ENCODE results near the gene BCR. TPM values are rescaled to one million over a fixed set of nuclear protein-coding genes. Genes with fewer than 3 reads are reported as not detected.

The BCR gene
- total and polyA plus RNA-seq, 2 of the 8 experiments (the other 6 are each of a cell fraction or from before 2014, with no cell fraction given): 66.7 to 130 TPM

DNA sequence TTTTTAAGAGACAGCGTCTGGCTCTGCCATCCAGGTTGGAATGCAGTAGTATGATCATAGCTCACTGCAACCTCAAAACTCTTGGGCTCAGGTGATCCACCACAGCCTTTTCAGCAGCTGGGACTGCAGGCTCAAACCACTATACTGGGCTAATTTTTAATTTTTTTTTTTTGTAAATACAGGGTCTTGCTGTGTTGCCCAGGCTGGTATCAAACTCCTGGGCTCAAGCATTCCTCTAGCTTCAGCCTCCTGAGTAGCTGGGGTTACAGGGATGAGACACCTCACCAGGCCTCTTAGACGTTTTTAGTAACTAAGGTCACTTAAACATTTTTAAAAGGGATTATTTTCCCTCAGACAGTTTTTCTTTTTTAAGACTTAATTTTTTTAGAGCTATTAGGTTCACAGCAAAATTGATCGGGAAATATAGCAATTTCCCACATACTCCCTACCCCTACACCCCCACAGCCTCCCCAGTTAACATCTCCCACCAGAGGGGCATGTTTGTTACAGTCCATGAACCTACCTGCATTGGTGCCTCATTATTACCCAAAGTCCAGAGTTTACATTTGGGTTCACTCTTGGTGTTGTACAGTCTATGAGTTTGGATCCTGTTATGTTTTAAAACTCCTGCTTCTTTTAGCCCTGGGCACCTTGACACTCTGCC is 3.9 kb downstream of the BCR start (continued):
- TF ChIP-seq, protein P1, sequence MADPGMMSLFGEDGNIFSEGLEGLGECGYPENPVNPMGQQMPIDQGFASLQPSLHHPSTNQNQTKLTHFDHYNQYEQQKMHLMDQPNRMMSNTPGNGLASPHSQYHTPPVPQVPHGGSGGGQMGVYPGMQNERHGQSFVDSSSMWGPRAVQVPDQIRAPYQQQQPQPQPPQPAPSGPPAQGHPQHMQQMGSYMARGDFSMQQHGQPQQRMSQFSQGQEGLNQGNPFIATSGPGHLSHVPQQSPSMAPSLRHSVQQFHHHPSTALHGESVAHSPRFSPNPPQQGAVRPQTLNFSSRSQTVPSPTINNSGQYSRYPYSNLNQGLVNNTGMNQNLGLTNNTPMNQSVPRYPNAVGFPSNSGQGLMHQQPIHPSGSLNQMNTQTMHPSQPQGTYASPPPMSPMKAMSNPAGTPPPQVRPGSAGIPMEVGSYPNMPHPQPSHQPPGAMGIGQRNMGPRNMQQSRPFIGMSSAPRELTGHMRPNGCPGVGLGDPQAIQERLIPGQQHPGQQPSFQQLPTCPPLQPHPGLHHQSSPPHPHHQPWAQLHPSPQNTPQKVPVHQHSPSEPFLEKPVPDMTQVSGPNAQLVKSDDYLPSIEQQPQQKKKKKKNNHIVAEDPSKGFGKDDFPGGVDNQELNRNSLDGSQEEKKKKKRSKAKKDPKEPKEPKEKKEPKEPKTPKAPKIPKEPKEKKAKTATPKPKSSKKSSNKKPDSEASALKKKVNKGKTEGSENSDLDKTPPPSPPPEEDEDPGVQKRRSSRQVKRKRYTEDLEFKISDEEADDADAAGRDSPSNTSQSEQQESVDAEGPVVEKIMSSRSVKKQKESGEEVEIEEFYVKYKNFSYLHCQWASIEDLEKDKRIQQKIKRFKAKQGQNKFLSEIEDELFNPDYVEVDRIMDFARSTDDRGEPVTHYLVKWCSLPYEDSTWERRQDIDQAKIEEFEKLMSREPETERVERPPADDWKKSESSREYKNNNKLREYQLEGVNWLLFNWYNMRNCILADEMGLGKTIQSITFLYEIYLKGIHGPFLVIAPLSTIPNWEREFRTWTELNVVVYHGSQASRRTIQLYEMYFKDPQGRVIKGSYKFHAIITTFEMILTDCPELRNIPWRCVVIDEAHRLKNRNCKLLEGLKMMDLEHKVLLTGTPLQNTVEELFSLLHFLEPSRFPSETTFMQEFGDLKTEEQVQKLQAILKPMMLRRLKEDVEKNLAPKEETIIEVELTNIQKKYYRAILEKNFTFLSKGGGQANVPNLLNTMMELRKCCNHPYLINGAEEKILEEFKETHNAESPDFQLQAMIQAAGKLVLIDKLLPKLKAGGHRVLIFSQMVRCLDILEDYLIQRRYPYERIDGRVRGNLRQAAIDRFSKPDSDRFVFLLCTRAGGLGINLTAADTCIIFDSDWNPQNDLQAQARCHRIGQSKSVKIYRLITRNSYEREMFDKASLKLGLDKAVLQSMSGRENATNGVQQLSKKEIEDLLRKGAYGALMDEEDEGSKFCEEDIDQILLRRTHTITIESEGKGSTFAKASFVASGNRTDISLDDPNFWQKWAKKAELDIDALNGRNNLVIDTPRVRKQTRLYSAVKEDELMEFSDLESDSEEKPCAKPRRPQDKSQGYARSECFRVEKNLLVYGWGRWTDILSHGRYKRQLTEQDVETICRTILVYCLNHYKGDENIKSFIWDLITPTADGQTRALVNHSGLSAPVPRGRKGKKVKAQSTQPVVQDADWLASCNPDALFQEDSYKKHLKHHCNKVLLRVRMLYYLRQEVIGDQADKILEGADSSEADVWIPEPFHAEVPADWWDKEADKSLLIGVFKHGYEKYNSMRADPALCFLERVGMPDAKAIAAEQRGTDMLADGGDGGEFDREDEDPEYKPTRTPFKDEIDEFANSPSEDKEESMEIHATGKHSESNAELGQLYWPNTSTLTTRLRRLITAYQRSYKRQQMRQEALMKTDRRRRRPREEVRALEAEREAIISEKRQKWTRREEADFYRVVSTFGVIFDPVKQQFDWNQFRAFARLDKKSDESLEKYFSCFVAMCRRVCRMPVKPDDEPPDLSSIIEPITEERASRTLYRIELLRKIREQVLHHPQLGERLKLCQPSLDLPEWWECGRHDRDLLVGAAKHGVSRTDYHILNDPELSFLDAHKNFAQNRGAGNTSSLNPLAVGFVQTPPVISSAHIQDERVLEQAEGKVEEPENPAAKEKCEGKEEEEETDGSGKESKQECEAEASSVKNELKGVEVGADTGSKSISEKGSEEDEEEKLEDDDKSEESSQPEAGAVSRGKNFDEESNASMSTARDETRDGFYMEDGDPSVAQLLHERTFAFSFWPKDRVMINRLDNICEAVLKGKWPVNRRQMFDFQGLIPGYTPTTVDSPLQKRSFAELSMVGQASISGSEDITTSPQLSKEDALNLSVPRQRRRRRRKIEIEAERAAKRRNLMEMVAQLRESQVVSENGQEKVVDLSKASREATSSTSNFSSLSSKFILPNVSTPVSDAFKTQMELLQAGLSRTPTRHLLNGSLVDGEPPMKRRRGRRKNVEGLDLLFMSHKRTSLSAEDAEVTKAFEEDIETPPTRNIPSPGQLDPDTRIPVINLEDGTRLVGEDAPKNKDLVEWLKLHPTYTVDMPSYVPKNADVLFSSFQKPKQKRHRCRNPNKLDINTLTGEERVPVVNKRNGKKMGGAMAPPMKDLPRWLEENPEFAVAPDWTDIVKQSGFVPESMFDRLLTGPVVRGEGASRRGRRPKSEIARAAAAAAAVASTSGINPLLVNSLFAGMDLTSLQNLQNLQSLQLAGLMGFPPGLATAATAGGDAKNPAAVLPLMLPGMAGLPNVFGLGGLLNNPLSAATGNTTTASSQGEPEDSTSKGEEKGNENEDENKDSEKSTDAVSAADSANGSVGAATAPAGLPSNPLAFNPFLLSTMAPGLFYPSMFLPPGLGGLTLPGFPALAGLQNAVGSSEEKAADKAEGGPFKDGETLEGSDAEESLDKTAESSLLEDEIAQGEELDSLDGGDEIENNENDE (IDR thresholded peaks at IDR 0.05; ENCODE audit: insufficient replicate concordance, low read length): no peak
- TF ChIP-seq CHD2 (IDR thresholded peaks at IDR 0.05; ENCODE audit: low read length) (no peak), TEAD4 (IDR thresholded peaks at IDR 0.05; ENCODE audit: low read depth, low read length) (no peak), EZH2 (IDR thresholded peaks at IDR 0.05; ENCODE audit: low read depth, low read length, severe bottlenecking) (no peak), RNF2 (IDR thresholded peaks at IDR 0.05; ENCODE audit: borderline replicate concordance, low read depth, low read length, missing control alignments, poor library complexity, severe bottlenecking) (no peak), SRF (IDR thresholded peaks at IDR 0.05; ENCODE audit: low read depth, low read length) (no peak), EGR1 (IDR thresholded peaks at IDR 0.05; ENCODE audit: borderline replicate concordance, low read depth, low read length) (no peak), CTBP2 (IDR thresholded peaks at IDR 0.05; ENCODE audit: borderline replicate concordance, insufficient read depth, insufficient read length, low read length) (no peak)
- TF ChIP-seq, protein P2, sequence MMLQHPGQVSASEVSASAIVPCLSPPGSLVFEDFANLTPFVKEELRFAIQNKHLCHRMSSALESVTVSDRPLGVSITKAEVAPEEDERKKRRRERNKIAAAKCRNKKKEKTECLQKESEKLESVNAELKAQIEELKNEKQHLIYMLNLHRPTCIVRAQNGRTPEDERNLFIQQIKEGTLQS (IDR thresholded peaks at IDR 0.05; ENCODE audit: insufficient read depth, low read depth, low read length): no peak

Measured in H1 (cell line).